Vagina (tissue), 2 donors: Measurements from ENCODE around the gene PLAGL2. TPM values are rescaled to one million over a fixed set of nuclear protein-coding genes. Genes with fewer than 3 reads are reported as not detected.

ENCODE experiments used
- DNase-seq, 2 donors: peaks; one replicate each; pipeline ENCODE4 v3.0.0-alpha.2; 2017; ENCODE audit errors: extremely low spot score in 2 of 2
- H3K27ac ChIP-seq: fragments of 200-600 bp; sonication (generic); one replicate; pipeline ENCODE4 v1.5.1; 2019
- H3K27me3 ChIP-seq: fragments of 200-600 bp; sonication (generic); one replicate; pipeline ENCODE4 v1.5.1; 2019
- H3K36me3 ChIP-seq, 2 donors: fragments of 200-600 bp; sonication (generic); one replicate each; pipeline ENCODE4 v1.5.1; 2017 to 2019
- H3K4me1 ChIP-seq: fragments of 200-600 bp; sonication (generic); one replicate; pipeline ENCODE4 v1.5.1; 2019
- H3K4me3 ChIP-seq, 2 donors: fragments of 200-600 bp; sonication (generic); 1 replicate in 1 of 2; 2 replicates in 1 of 2; pipeline ENCODE4 v1.5.1; 2016 to 2019
- H3K9me3 ChIP-seq: fragments of 200-600 bp; sonication (generic); one replicate; pipeline ENCODE4 v1.5.1; 2019
- CTCF ChIP-seq, 3 experiments: fragments of 450-650 bp in 2 of 3; fragments of 200-600 bp in 1 of 3; sonication (generic) in 1 of 3; IDR thresholded peaks; one replicate each; pipeline ENCODE4 v1.5.1; 2017 to 2019; ENCODE audit warnings: antibody characterized with exemption in 3 of 3, mild to moderate bottlenecking in 2 of 3, moderate library complexity in 2 of 3
- POLR2A ChIP-seq, 2 donors: fragments of 450-650 bp; IDR thresholded peaks; one replicate each; pipeline ENCODE4 v1.6.1; 2017; ENCODE audit warnings: antibody characterized with exemption in 2 of 2, mild to moderate bottlenecking in 2 of 2, moderate library complexity in 2 of 2
- POLR2AphosphoS5 ChIP-seq, 2 donors: sonication (generic); formaldehyde crosslinking; IDR thresholded peaks; one replicate each; pipeline ENCODE4 v1.9.0; 2017; ENCODE audit warnings: antibody characterized with exemption in 2 of 2, mild to moderate bottlenecking in 2 of 2, low read depth in 1 of 2; ENCODE audit not compliant: insufficient read depth in 1 of 2
- intact Hi-C: fragments of 100-400 bp; cut with DNase I; formaldehyde crosslinking; loops from one replicate; pipeline ENCODE4 v1.15.1; 2023
- total RNA-seq: library from RNA; depleted of rRNA; stranded (reverse); fragments of >200 nt; gene quantifications from one replicate; pipeline ENCODE4 v1.2.3, GENCODE V29; 2016

The PLAGL2 gene
- total RNA-seq, result 8.3 TPM

- peak within 1 kb of the TSS; percentile 100 for H3K4me3 ChIP-seq
- H3K4me1 ChIP-seq, result peaks cover 63% of the 10 kb centered on the region
- H3K27ac ChIP-seq, result peak within 1 kb of the TSS; percentile 96
- DNase-seq, result no peak
- no peaks in the 10 kb centered on the region for H3K36me3 ChIP-seq
- TF ChIP-seq CTCF (IDR thresholded peaks at IDR 0.05) (no peak), POLR2A (IDR thresholded peaks at IDR 0.05) (peak in 1 of 2 donors; percentile 48), POLR2AphosphoS5 (IDR thresholded peaks at IDR 0.05; ENCODE audit: insufficient read depth in 1 of 2, low read depth in 1 of 2) (peak in 1 of 2 donors; percentile 60)
- H3K9me3 ChIP-seq, result no peaks in the 10 kb centered on the region
- H3K27me3 ChIP-seq, result no peaks in the 10 kb centered on the region
- intact Hi-C loops, result no loop called here
These were observed at the start of gene PLAGL2, which contains the start of gene POFUT1 for GRCh38 chr20:32207626-32208498. TSS of gene PLAGL2 (minus strand) at chr20:32207743. CDS start at chr20:32202178, 5,565 bp downstream. TSS of gene POFUT1 (plus strand) at chr20:32207880. CDS start at chr20:32207942, 62 bp downstream.

- no peaks in the 10 kb centered on the region for H3K27me3 ChIP-seq
- TF ChIP-seq CTCF (IDR thresholded peaks at IDR 0.05) (no peak), POLR2A (IDR thresholded peaks at IDR 0.05) (no peak), POLR2AphosphoS5 (IDR thresholded peaks at IDR 0.05; ENCODE audit: insufficient read depth in 1 of 2, low read depth in 1 of 2) (no peak)
- H3K4me1 ChIP-seq, result no peaks in the 10 kb centered on the region
- DNase-seq, result no peak
- intact Hi-C loops, result no loop called here
- H3K36me3 ChIP-seq, result no peaks in the 10 kb centered on the region
- no peak overlapping the region for H3K4me3 ChIP-seq
- no peak overlapping the region for H3K27ac ChIP-seq
- H3K9me3 ChIP-seq, result no peaks in the 10 kb centered on the region
These were observed 44.6 kb upstream of the PLAGL2 start for GRCh38 chr20:32252189-32252588.

- Histone ChIP-seq H3K36me3 (no peaks in the 10 kb centered on the region), H3K27me3 (no peaks in the 10 kb centered on the region), H3K27ac (no peak overlapping the region), H3K4me3 (no peak overlapping the region), H3K9me3 (no peaks in the 10 kb centered on the region), H3K4me1 (no peaks in the 10 kb centered on the region)
- intact Hi-C loops, result no loop called here
- DNase-seq, result no peak
- TF ChIP-seq POLR2A (IDR thresholded peaks at IDR 0.05), result no peak
- no peak for TF ChIP-seq CTCF (IDR thresholded peaks at IDR 0.05)
- no peak for TF ChIP-seq POLR2AphosphoS5 (IDR thresholded peaks at IDR 0.05; ENCODE audit: insufficient read depth in 1 of 2, low read depth in 1 of 2)
These were observed 43.9 kb upstream of the PLAGL2 start for GRCh38 chr20:32251470-32251869.

GRCh38 chr20:32249030-32249738 lies 41.6 kb upstream of the PLAGL2 start:
- no peak overlapping the region for H3K4me3 ChIP-seq
- TF ChIP-seq POLR2A (IDR thresholded peaks at IDR 0.05), result no peak
- no peak for TF ChIP-seq POLR2AphosphoS5 (IDR thresholded peaks at IDR 0.05; ENCODE audit: insufficient read depth in 1 of 2, low read depth in 1 of 2)
- TF ChIP-seq CTCF (IDR thresholded peaks at IDR 0.05), result no peak
- no peak for DNase-seq
- intact Hi-C loops, result no loop called here
- no peaks in the 10 kb centered on the region for H3K4me1 ChIP-seq
- no peaks in the 10 kb centered on the region for H3K27me3 ChIP-seq
- no peaks in the 10 kb centered on the region for H3K9me3 ChIP-seq
- no peaks in the 10 kb centered on the region for H3K36me3 ChIP-seq
- no peak overlapping the region for H3K27ac ChIP-seq
